ENCODE measurements around the gene CHMP2A.
"Not testable (repeated sequence)": the region's sequence is repeated elsewhere in the genome, so short reads cannot be mapped to it uniquely, and the experiment has no call there.

CHMP2A gene

GRCh38 chr19:58510084-58510862 lies 44.6 kb downstream of the CHMP2A start:
- no peak for DNase-seq

- DNase-seq = no peak
Observed at GRCh38 chr19:58509731-58510083, 45.2 kb downstream of the CHMP2A start.

- not testable (repeated sequence) for DNase-seq
Observed at GRCh38 chr19:58507602-58508223, 47.2 kb downstream of the CHMP2A start.

Measured in right forelimb (tissue), 1 donor.